Fibroblast of lung (primary cell): ENCODE results near the gene TBX1.

Experiments used
- EZH2 ChIP-seq: IDR thresholded peaks from 2 replicates; pipeline ENCODE4 v1.5.1; 2012; ENCODE audit warnings: low read length, control low read depth, mild to moderate bottlenecking; ENCODE audit errors: missing control alignments
- TF ChIP-seq, protein P1 (sequence below), 2 donors: IDR thresholded peaks in 1 of 2; conservative IDR thresholded peaks in 1 of 2; 1 replicate in 1 of 2; 2 replicates in 1 of 2; pipeline ENCODE4 v1.5.1; 2011 to 2012; ENCODE audit warnings: low read length in 2 of 2, control low read depth in 1 of 2, inconsistent platforms in 1 of 2, low read depth in 1 of 2, mild to moderate bottlenecking in 1 of 2

- TF ChIP-seq, protein P1, sequence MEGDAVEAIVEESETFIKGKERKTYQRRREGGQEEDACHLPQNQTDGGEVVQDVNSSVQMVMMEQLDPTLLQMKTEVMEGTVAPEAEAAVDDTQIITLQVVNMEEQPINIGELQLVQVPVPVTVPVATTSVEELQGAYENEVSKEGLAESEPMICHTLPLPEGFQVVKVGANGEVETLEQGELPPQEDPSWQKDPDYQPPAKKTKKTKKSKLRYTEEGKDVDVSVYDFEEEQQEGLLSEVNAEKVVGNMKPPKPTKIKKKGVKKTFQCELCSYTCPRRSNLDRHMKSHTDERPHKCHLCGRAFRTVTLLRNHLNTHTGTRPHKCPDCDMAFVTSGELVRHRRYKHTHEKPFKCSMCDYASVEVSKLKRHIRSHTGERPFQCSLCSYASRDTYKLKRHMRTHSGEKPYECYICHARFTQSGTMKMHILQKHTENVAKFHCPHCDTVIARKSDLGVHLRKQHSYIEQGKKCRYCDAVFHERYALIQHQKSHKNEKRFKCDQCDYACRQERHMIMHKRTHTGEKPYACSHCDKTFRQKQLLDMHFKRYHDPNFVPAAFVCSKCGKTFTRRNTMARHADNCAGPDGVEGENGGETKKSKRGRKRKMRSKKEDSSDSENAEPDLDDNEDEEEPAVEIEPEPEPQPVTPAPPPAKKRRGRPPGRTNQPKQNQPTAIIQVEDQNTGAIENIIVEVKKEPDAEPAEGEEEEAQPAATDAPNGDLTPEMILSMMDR (conservative IDR thresholded peaks at IDR 0.05 in 1 of 2, IDR thresholded peaks at IDR 0.05 in 1 of 2; ENCODE audit: low read depth in 1 of 2, low read length in 2 of 2) = no peak
- no peak for TF ChIP-seq EZH2
These were observed 8.9 kb upstream of the TBX1 start for GRCh38 chr22:19751497-19752245.
